HFFc6 (cell line): Measurements from ENCODE around the gene ZDHHC17. TPM values are rescaled to one million over a fixed set of nuclear protein-coding genes. Genes with fewer than 3 reads are reported as not detected.

ENCODE experiments used
- DNase-seq: peaks from one replicate; pipeline ENCODE4 v3.0.0-alpha.2; 2018
- H3K27ac Mint-ChIP-seq: 2 replicates; pipeline ENCODE4 v1.8.0; 2020; ENCODE audit warnings: mild to moderate bottlenecking, mixed read lengths
- H3K27me3 Mint-ChIP-seq: 2 replicates; pipeline ENCODE4 v1.8.0; 2021; ENCODE audit warnings: mild to moderate bottlenecking, moderate library complexity, mixed read lengths; ENCODE audit not compliant: insufficient read depth
- H3K36me3 Mint-ChIP-seq: 2 replicates; pipeline ENCODE4 v1.8.0; 2021; ENCODE audit warnings: low read depth, mixed read lengths
- H3K4me1 Mint-ChIP-seq: 2 replicates; pipeline ENCODE4 v1.8.0; 2020; ENCODE audit warnings: low read depth, mixed read lengths
- H3K4me3 Mint-ChIP-seq: 2 replicates; pipeline ENCODE4 v1.8.0; 2020; ENCODE audit warnings: mild to moderate bottlenecking, moderate library complexity, mixed read lengths
- H3K9me3 Mint-ChIP-seq: 2 replicates; pipeline ENCODE4 v1.8.0; 2020; ENCODE audit warnings: mild to moderate bottlenecking, mixed read lengths
- CTCF ChIP-seq: fragments of 200-600 bp; sonication (generic); IDR thresholded peaks from 2 replicates; pipeline ENCODE4 v1.5.0; 2021; ENCODE audit warnings: antibody characterized with exemption, mild to moderate bottlenecking
- total RNA-seq, 6 experiments: library from RNA; stranded (reverse); fragmentation: NEBNext Ultra II Directional; extraction: Animal tissue kit (Norgen Biotek cat#: 25700); gene quantifications; 2 replicates in 1 of 6; 3 replicates in 5 of 6; pipeline ENCODE4 v1.2.3, GENCODE V29; 2021

The ZDHHC17 gene
- total RNA-seq, 6 experiments from 2014 or later = 16.0 to 23.6 (median 19.2) TPM

- Mint-ChIP-seq H3K4me3 (no peak overlapping the region), H3K4me1 (peaks cover 5% of the 10 kb centered on the region), H3K36me3 (peaks cover 4% of the 10 kb centered on the region; the same call in 1 of the 2 replicates), H3K27ac (no peak overlapping the region), H3K27me3 (peaks cover 12% of the 10 kb centered on the region; the same call in 1 of the 2 replicates), H3K9me3 (peaks cover 13% of the 10 kb centered on the region)
- TF ChIP-seq CTCF = no peak
- no peak for DNase-seq
Observed at GRCh38 chr12:76888775-76889174, 124.9 kb downstream of the ZDHHC17 start.

GRCh38 chr12:76890151-76891143 is 126.5 kb downstream of the ZDHHC17 start:
- H3K4me1 Mint-ChIP-seq = no peaks in the 10 kb centered on the region
- peaks cover 12% of the 10 kb centered on the region; the same call in 1 of the 2 replicates for H3K27me3 Mint-ChIP-seq
- DNase-seq = no peak

DNA sequence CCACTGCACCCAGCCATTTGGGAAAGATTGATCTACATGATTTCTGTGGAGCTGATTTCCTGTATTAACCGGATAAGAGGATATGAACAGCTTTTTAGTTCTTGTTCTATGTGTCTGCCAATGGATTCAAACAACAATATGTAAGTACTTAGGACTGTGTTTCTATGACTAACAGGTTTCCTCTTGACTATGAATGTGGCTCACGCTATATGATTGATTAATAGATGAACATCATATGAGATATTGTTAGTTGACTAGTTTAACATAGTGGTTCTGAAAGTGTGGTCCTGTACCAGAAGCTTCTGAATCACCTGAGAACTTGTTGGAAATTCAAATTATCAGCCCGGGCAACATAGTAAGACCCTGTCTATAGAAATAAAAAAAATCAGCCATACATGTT is 127.7 kb downstream of the ZDHHC17 start:
- Mint-ChIP-seq H3K4me1 (no peaks in the 10 kb centered on the region), H3K27ac (no peak overlapping the region), H3K27me3 (peaks cover 8% of the 10 kb centered on the region), H3K9me3 (peaks cover 24% of the 10 kb centered on the region), H3K36me3 (peaks cover 7% of the 10 kb centered on the region), H3K4me3 (no peak overlapping the region)
- TF ChIP-seq CTCF = no peak
- DNase-seq = no peak

More at GRCh38 chr12:76890151-76891143, 126.5 kb downstream of the ZDHHC17 start:
- TF ChIP-seq CTCF = no peak
- H3K4me3 Mint-ChIP-seq = no peak overlapping the region
- H3K36me3 Mint-ChIP-seq = peaks cover 7% of the 10 kb centered on the region
- peaks cover 24% of the 10 kb centered on the region for H3K9me3 Mint-ChIP-seq
- H3K27ac Mint-ChIP-seq = no peak overlapping the region

DNA sequence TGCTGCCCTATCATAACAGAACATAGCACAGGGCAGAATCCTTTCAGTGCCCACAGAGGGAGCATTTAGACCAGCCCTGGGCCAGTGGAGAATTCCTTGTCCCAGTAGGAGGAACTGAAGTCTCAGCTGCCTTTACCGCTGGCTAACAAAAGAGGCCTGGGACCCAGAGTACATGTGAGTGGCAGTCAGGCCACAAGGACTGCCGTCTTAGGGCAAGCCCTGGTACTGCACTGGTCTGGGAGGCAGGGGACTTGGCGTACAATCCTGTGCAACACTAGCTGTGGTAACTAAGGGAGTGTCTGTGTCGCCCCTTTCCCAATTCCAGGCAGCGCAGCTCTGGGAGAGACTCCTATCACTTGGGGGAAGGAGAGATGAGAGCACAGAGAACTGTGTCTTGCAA is 131.9 kb downstream of the ZDHHC17 start:
- DNase-seq = no peak
- Mint-ChIP-seq H3K9me3 (peaks cover 24% of the 10 kb centered on the region), H3K27ac (no peak overlapping the region), H3K4me3 (no peak overlapping the region), H3K27me3 (peaks cover 6% of the 10 kb centered on the region), H3K36me3 (peaks cover 7% of the 10 kb centered on the region), H3K4me1 (no peaks in the 10 kb centered on the region)
- no peak for TF ChIP-seq CTCF

DNA sequence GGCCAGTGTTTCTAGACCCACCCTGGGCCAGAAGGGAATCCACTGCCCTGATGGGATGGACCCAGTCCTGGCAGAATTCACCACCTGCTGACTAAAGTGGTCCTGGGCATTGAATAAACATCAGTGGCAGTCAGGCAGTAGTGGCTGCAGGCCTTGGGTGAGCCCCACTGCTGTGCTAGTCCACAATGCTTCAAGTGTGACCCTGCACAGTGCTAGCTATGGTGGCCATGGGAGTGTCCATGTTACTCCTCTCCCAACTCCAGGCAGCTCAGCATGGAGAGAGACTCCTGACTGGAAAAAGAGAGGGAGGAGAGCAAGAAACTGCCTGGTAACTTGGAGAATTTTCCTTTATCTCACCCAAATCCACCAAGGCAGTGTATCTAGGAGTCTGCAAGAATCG is 132.4 kb downstream of the ZDHHC17 start:
- DNase-seq = no peak
- Mint-ChIP-seq H3K27ac (no peak overlapping the region), H3K4me1 (no peaks in the 10 kb centered on the region), H3K9me3 (peaks cover 24% of the 10 kb centered on the region), H3K4me3 (no peak overlapping the region), H3K27me3 (peaks cover 6% of the 10 kb centered on the region), H3K36me3 (peaks cover 7% of the 10 kb centered on the region)
- TF ChIP-seq CTCF = no peak
